ENCODE results near the gene AHDC1.

DNA sequence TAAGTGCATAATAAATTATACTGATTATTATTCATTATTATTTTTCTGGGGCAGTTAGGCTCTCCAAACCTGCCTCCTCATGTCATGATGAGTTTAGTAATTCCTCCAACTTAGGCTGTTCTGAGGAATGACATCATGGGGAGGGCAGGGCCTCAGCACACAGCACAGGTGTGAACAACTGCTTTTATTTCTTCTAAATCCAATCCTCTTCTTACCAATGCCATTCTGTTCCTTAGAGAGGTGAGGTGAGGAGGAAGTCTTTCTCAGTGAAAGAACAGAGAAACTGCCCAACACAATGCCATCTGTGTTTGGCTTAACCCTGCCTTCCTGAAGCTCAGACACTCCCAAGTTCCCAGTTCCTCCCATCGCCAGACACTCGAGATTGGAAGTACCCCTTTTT is 68.6 kb downstream of the AHDC1 start:
- TF ChIP-seq EZH2phosphoT487 (IDR thresholded peaks at IDR 0.05): no peak
- TF ChIP-seq, protein P1, sequence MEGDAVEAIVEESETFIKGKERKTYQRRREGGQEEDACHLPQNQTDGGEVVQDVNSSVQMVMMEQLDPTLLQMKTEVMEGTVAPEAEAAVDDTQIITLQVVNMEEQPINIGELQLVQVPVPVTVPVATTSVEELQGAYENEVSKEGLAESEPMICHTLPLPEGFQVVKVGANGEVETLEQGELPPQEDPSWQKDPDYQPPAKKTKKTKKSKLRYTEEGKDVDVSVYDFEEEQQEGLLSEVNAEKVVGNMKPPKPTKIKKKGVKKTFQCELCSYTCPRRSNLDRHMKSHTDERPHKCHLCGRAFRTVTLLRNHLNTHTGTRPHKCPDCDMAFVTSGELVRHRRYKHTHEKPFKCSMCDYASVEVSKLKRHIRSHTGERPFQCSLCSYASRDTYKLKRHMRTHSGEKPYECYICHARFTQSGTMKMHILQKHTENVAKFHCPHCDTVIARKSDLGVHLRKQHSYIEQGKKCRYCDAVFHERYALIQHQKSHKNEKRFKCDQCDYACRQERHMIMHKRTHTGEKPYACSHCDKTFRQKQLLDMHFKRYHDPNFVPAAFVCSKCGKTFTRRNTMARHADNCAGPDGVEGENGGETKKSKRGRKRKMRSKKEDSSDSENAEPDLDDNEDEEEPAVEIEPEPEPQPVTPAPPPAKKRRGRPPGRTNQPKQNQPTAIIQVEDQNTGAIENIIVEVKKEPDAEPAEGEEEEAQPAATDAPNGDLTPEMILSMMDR (IDR thresholded peaks at IDR 0.05): no peak

Data from neural progenitor cell (in vitro differentiated cells).